Activated naive CD8-positive, alpha-beta T cell treated with anti-CD3 and anti-CD28 coated beads, Interleukin-2, amount 10 ng/mL, durations not matched to agents 7 days and 5 days (primary cell): ENCODE results near the gene RHOB. TPM values are rescaled to one million over a fixed set of nuclear protein-coding genes. Genes with fewer than 3 reads are reported as not detected.

ENCODE experiments used
- ATAC-seq: fragments of 150-1000 bp; cut with Tn5 transposase; one replicate; pipeline ENCODE4 v1.10.0; 2021; ENCODE audit warnings: low read depth, moderate library complexity
- POLR2A ChIA-PET: fragments of 350-600 bp; sonication (Branson Sonifier 250); formaldehyde crosslinking; loops from one replicate; lab custom pipeline; 2021; ENCODE audit warnings: antibody characterized with exemption; lab: Charles Lee
- DNase-seq: peaks from one replicate; pipeline ENCODE4 v3.0.0; 2021
- H3K27ac Mint-ChIP-seq: one replicate; pipeline ENCODE4 v1.8.0; 2022; ENCODE audit warnings: mild to moderate bottlenecking, mixed read lengths
- H3K27me3 Mint-ChIP-seq: one replicate; pipeline ENCODE4 v1.8.0; 2022; ENCODE audit warnings: mild to moderate bottlenecking, moderate library complexity, mixed read lengths
- H3K36me3 Mint-ChIP-seq: one replicate; pipeline ENCODE4 v1.8.0; 2021; ENCODE audit warnings: mild to moderate bottlenecking, mixed read lengths
- H3K4me1 Mint-ChIP-seq: one replicate; pipeline ENCODE4 v1.8.0; 2021; ENCODE audit warnings: mixed read lengths
- H3K4me3 Mint-ChIP-seq: one replicate; pipeline ENCODE4 v1.8.0; 2022; ENCODE audit warnings: mild to moderate bottlenecking, moderate library complexity, mixed read lengths
- H3K9me3 Mint-ChIP-seq: one replicate; pipeline ENCODE4 v1.8.0; 2021; ENCODE audit warnings: mixed read lengths
- total RNA-seq, 2 experiments: library from RNA; stranded (reverse); gene quantifications; one replicate each; pipeline ENCODE4 v1.2.3, GENCODE V29; 2021

RHOB gene
- total RNA-seq, 2 experiments from 2014 or later, result 12.1 to 12.7 TPM

DNA sequence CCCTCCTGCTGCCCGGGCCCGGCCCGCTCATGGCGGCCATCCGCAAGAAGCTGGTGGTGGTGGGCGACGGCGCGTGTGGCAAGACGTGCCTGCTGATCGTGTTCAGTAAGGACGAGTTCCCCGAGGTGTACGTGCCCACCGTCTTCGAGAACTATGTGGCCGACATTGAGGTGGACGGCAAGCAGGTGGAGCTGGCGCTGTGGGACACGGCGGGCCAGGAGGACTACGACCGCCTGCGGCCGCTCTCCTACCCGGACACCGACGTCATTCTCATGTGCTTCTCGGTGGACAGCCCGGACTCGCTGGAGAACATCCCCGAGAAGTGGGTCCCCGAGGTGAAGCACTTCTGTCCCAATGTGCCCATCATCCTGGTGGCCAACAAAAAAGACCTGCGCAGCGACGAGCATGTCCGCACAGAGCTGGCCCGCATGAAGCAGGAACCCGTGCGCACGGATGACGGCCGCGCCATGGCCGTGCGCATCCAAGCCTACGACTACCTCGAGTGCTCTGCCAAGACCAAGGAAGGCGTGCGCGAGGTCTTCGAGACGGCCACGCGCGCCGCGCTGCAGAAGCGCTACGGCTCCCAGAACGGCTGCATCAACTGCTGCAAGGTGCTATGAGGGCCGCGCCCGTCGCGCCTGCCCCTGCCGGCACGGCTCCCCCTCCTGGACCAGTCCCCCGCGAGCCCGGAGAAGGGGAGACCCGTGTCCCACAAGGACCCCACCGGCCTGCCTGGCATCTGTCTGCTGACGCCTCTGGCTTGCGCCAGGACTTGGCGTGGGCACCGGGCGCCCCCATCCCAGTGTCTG lies 767 bp downstream of the RHOB start:
- H3K36me3 Mint-ChIP-seq, result no peaks in the 10 kb centered on the region
- H3K27me3 Mint-ChIP-seq, result peaks cover 65% of the 10 kb centered on the region
- no peak overlapping the region for H3K27ac Mint-ChIP-seq
- H3K4me1 Mint-ChIP-seq, result peaks cover 3% of the 10 kb centered on the region
- DNase-seq (peak; percentile 49), ATAC-seq (no peak)
- no peaks in the 10 kb centered on the region for H3K9me3 Mint-ChIP-seq
- POLR2A ChIA-PET, result interaction anchor here (1.0 to 1.5 kb wide), 4 partner anchors 148 to 203 kb away, joined by 3 to 10 read pairs (median 3); partner anchors contain the start of gene HS1BP3
- H3K4me3 Mint-ChIP-seq, result peak overlapping the region; percentile 73

DNA sequence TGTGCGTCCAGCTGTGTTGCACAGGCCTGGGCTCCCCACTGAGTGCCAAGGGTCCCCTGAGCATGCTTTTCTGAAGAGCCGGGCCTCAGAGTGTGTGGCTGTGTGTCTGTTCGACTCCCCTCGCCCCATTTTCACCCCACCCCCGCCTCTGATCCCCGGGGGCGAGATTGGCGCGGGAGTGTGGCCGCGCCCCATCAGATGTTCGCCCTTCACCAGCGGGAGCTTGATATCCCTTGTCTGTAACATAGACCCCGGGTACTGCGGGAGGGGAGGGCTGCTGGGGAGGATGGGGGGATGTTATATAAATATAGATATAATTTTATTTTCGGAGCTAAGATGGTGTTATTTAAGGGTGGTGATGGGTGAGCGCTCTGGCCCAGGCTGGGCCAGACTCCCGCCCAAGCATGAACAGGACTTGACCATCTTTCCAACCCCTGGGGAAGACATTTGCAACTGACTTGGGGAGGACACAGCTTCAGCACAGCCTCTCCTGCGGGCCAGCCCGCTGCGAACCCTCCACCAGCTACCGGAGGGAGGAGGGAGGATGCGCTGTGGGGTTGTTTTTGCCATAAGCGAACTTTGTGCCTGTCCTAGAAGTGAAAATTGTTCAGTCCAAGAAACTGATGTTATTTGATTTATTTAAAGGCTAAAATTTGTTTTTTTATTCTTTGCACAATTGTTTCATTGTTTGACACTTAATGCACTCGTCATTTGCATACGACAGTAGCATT lies 1.5 kb downstream of the RHOB start:
- Mint-ChIP-seq H3K4me3 (no peak overlapping the region), H3K36me3 (no peaks in the 10 kb centered on the region), H3K4me1 (peaks cover 3% of the 10 kb centered on the region), H3K27ac (no peak overlapping the region), H3K9me3 (no peaks in the 10 kb centered on the region), H3K27me3 (peaks cover 65% of the 10 kb centered on the region)
- no peak for DNase-seq
- ATAC-seq, result no peak
- POLR2A ChIA-PET, result no interaction called here

DNA sequence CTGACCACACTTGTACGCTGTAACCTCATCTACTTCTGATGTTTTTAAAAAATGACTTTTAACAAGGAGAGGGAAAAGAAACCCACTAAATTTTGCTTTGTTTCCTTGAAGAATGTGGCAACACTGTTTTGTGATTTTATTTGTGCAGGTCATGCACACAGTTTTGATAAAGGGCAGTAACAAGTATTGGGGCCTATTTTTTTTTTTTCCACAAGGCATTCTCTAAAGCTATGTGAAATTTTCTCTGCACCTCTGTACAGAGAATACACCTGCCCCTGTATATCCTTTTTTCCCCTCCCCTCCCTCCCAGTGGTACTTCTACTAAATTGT lies 2.1 kb downstream of the RHOB start:
- Mint-ChIP-seq H3K27ac (no peak overlapping the region), H3K9me3 (no peaks in the 10 kb centered on the region), H3K27me3 (peaks cover 62% of the 10 kb centered on the region), H3K4me1 (peaks cover 3% of the 10 kb centered on the region), H3K4me3 (no peak overlapping the region), H3K36me3 (no peaks in the 10 kb centered on the region)
- ATAC-seq, result no peak
- DNase-seq, result no peak
- POLR2A ChIA-PET, result no interaction called here

GRCh38 chr2:20449501-20450200 lies 2.8 kb downstream of the RHOB start:
- Mint-ChIP-seq H3K27me3 (peaks cover 59% of the 10 kb centered on the region), H3K27ac (no peak overlapping the region), H3K4me1 (peaks cover 3% of the 10 kb centered on the region), H3K36me3 (no peaks in the 10 kb centered on the region), H3K9me3 (no peaks in the 10 kb centered on the region), H3K4me3 (peak overlapping the region; percentile 37)
- POLR2A ChIA-PET, result no interaction called here
- no peak for ATAC-seq
- DNase-seq, result no peak

GRCh38 chr2:20450201-20450999 lies 3.5 kb downstream of the RHOB start:
- H3K27ac Mint-ChIP-seq, result no peak overlapping the region
- no peak for ATAC-seq
- POLR2A ChIA-PET, result no interaction called here

GRCh38 chr2:20451000-20451290 lies 4.1 kb downstream of the RHOB start:
- H3K36me3 Mint-ChIP-seq, result no peaks in the 10 kb centered on the region
- DNase-seq, result no peak
- H3K27me3 Mint-ChIP-seq, result peaks cover 48% of the 10 kb centered on the region
- no peak overlapping the region for H3K4me3 Mint-ChIP-seq
- H3K9me3 Mint-ChIP-seq, result no peaks in the 10 kb centered on the region
- no peak for ATAC-seq
- H3K4me1 Mint-ChIP-seq, result peaks cover 3% of the 10 kb centered on the region
- POLR2A ChIA-PET, result no interaction called here
- H3K27ac Mint-ChIP-seq, result no peak overlapping the region

More at GRCh38 chr2:20450201-20450999, 3.5 kb downstream of the RHOB start:
- peaks cover 3% of the 10 kb centered on the region for H3K4me1 Mint-ChIP-seq
- no peak for DNase-seq
- H3K27me3 Mint-ChIP-seq, result peaks cover 52% of the 10 kb centered on the region
- H3K4me3 Mint-ChIP-seq, result no peak overlapping the region
- H3K36me3 Mint-ChIP-seq, result no peaks in the 10 kb centered on the region
- H3K9me3 Mint-ChIP-seq, result no peaks in the 10 kb centered on the region

DNA sequence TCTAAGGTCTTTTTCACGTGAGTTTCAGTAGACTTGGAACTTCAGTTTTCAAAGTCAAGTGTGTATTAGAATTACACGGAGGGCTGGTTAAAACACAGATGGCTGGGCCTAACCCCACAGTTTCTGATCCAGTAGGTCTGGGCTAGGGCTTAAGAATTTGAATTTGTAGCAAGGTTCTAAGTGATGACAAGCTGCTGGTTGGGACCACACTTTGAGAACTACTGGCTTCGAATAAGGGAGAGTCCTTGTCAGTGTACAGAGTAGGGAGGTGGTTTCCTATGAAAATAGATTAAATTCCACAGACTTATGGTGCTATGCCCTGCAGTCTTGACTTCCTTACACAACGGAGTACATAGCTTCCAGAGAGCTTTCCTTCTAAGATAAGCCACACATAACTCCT lies 4.5 kb downstream of the RHOB start:
- no peak for ATAC-seq
- DNase-seq, result no peak
- no peaks in the 10 kb centered on the region for H3K36me3 Mint-ChIP-seq
- H3K27me3 Mint-ChIP-seq, result peaks cover 45% of the 10 kb centered on the region
- no peak overlapping the region for H3K4me3 Mint-ChIP-seq
- peaks cover under 1% of the 10 kb centered on the region for H3K4me1 Mint-ChIP-seq
- no peak overlapping the region for H3K27ac Mint-ChIP-seq
- no peaks in the 10 kb centered on the region for H3K9me3 Mint-ChIP-seq
- POLR2A ChIA-PET, result no interaction called here

GRCh38 chr2:20451761-20452499 lies 5.1 kb downstream of the RHOB start:
- Mint-ChIP-seq H3K4me1 (no peaks in the 10 kb centered on the region), H3K27me3 (peaks cover 45% of the 10 kb centered on the region)
- POLR2A ChIA-PET, result no interaction called here

GRCh38 chr2:20452551-20452950 lies 5.7 kb downstream of the RHOB start:
- Mint-ChIP-seq H3K4me1 (no peaks in the 10 kb centered on the region), H3K27me3 (peaks cover 43% of the 10 kb centered on the region), H3K27ac (no peak overlapping the region), H3K4me3 (no peak overlapping the region), H3K36me3 (no peaks in the 10 kb centered on the region), H3K9me3 (no peaks in the 10 kb centered on the region)
- no peak for DNase-seq
- ATAC-seq, result no peak
- POLR2A ChIA-PET, result no interaction called here

More at GRCh38 chr2:20451761-20452499, 5.1 kb downstream of the RHOB start:
- Mint-ChIP-seq H3K9me3 (no peaks in the 10 kb centered on the region), H3K27ac (no peak overlapping the region), H3K4me3 (no peak overlapping the region), H3K36me3 (no peaks in the 10 kb centered on the region)
- DNase-seq, result no peak
- no peak for ATAC-seq

DNA sequence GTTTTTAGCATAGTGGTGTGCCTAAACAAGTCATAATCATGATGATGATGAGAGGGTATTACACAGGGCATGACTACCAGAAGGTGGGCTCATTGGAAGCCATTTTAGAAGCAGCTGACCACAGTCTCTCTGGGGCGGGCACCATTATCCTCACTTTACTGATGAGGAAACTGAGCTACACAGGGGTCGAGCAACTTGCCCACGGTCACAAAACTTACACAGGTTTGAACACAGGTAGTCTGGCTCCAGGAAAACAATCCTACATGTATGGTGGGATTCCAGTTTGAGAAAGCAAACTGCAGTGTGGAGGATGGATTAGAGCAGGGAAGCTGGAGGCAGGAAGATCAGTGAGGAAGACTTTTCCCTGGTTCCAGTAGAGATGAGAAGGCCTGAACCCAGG lies 6.2 kb downstream of the RHOB start:
- no peak overlapping the region for H3K27ac Mint-ChIP-seq
- H3K27me3 Mint-ChIP-seq, result peaks cover 37% of the 10 kb centered on the region
- no peak for DNase-seq
- no peaks in the 10 kb centered on the region for H3K9me3 Mint-ChIP-seq
- no peak overlapping the region for H3K4me3 Mint-ChIP-seq
- no peaks in the 10 kb centered on the region for H3K4me1 Mint-ChIP-seq
- no peaks in the 10 kb centered on the region for H3K36me3 Mint-ChIP-seq
- POLR2A ChIA-PET, result no interaction called here
- ATAC-seq, result no peak

DNA sequence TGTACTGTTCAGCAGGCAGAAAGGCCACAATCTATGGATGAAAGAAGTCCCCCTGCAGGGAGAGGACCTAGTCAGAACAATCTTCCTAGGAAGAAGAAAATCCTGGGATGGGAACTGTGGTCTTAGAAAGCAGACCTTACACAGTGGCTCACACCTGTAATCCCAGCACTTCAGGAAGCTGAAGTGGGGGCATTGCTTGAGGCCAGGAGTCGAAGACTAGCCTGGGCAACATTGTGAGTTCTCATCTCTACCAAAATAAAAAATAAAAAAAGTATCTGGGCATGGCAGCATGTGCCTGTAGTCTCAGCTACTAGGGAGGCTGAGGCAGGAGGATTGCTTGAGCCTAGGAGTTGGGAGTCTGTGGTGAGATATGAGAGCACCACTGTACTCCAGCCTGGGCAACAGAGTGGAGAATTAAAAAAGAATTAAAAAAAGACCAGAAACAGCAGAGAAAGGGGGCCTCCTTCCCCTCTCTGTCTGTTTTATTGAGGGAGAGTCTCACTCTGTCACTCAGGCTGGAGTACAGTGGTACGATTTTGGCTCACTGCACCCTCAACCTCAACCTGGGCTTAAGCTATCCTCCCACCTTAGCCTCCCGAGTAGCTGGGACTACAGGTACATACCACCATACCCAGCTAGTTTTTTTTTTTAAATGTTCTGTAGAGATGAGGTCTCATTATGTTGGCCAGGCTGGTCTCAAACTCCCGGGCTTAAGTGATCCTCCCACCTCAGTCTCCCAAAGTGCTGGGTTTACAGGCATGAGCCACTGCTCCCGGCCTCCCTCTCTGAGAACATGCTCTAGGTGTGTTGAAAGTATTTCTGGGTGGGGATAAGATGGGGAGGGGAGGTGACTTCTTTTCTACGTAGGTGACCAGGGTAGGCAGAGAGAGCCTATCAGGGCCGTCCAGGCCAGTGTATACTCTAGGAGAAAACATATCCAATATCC lies 7.4 kb downstream of the RHOB start:
- Mint-ChIP-seq H3K27me3 (peaks cover 29% of the 10 kb centered on the region), H3K9me3 (no peaks in the 10 kb centered on the region), H3K36me3 (no peaks in the 10 kb centered on the region), H3K4me1 (no peaks in the 10 kb centered on the region), H3K27ac (no peak overlapping the region), H3K4me3 (no peak overlapping the region)
- POLR2A ChIA-PET, result no interaction called here
- DNase-seq (no peak), ATAC-seq (no peak)

DNA sequence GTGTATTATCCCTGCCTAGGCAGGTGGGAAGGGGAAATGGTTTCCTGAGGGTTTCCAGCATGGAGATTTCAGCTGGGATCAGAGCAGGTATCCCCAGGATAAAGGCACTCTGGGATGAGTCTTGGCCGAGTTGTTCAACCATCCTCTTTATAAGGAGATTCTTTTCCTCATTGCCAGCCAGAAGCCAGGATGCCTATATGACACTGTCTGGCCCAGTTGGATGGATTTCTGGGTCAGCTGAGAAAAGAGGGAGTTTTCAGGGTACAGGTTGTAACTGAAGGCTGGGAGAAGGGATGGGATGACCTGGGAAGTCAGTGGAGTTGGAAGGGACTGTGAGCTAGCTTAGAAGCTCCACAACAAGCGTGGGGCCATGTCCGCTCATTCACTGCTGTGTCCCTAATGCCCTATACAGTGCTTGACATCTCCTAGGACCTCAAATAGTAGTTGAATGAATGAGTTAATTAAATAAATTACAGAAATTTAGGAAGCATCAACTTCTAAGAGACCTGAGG lies 8.3 kb downstream of the RHOB start:
- no peak overlapping the region for H3K4me3 Mint-ChIP-seq
- POLR2A ChIA-PET, result no interaction called here
- ATAC-seq (no peak), DNase-seq (no peak)
- H3K4me1 Mint-ChIP-seq, result no peaks in the 10 kb centered on the region
- H3K36me3 Mint-ChIP-seq, result no peaks in the 10 kb centered on the region
- H3K27ac Mint-ChIP-seq, result no peak overlapping the region
- H3K27me3 Mint-ChIP-seq, result peaks cover 28% of the 10 kb centered on the region
- no peaks in the 10 kb centered on the region for H3K9me3 Mint-ChIP-seq
